Measurements from ENCODE around the gene ESYT3.

- TF ChIP-seq MECOM (CRISPR knock-in tag; IDR thresholded peaks at IDR 0.05) (no peak), SRF (CRISPR knock-in tag; IDR thresholded peaks at IDR 0.05) (no peak), RNF219 (CRISPR knock-in tag; IDR thresholded peaks at IDR 0.05) (no peak), MAX (CRISPR knock-in tag; IDR thresholded peaks at IDR 0.05) (no peak)
These were observed 36.4 kb upstream of the ESYT3 start for GRCh38 chr3:138397983-138398382.

Data from K562 (cell line).